Measurements from ENCODE around the gene SLC45A3.
"Not testable (repeated sequence)": the region's sequence is repeated elsewhere in the genome, so short reads cannot be mapped to it uniquely, and the experiment has no call there.

Gene SLC45A3

DNA sequence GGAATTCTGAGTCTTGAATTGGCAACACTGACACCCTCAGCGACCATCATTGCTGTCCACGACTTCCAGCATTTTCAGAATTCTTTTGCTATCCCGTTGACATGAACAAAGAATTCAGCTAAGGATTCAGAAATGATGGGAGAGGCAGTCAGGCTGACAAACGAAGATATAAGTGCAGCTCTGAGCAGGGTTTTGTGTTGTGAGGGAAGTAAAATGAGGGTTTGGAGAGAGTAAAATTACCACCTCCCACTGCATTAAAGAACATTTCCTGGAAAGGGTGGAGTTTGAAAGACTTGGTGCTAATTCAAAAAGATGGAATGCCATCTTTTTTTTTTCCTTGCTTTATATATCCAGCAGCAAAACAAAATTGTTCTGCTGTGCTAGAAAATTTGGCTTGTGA lies 43.6 kb downstream of the SLC45A3 start:
- H3K4me3 ChIP-seq (replicated peaks; ENCODE audit: low read depth, low read length): no peak overlapping the region
- TF ChIP-seq, protein P1, sequence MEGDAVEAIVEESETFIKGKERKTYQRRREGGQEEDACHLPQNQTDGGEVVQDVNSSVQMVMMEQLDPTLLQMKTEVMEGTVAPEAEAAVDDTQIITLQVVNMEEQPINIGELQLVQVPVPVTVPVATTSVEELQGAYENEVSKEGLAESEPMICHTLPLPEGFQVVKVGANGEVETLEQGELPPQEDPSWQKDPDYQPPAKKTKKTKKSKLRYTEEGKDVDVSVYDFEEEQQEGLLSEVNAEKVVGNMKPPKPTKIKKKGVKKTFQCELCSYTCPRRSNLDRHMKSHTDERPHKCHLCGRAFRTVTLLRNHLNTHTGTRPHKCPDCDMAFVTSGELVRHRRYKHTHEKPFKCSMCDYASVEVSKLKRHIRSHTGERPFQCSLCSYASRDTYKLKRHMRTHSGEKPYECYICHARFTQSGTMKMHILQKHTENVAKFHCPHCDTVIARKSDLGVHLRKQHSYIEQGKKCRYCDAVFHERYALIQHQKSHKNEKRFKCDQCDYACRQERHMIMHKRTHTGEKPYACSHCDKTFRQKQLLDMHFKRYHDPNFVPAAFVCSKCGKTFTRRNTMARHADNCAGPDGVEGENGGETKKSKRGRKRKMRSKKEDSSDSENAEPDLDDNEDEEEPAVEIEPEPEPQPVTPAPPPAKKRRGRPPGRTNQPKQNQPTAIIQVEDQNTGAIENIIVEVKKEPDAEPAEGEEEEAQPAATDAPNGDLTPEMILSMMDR (IDR thresholded peaks at IDR 0.05; ENCODE audit: low read length, missing control alignments): no peak

DNA sequence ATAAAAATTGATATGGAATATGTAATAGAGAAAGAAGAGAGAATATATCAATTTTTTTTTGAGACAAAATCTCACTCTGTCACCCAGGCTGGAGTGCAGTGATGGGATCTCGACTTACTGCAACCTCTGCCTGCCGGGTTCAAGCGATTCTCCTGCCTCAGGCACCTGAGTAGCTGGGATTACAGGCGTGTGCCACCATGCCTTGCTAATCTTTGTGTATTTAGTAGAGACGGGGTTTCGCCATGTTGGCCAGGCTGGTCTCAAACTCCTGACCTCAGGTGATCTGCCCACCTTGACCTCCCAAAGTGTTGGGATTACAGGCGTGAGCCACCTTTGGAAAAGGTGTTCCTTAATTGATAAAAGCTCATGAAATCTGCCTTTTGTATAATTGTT lies 44.2 kb downstream of the SLC45A3 start:
- not testable (repeated sequence) for H3K4me3 ChIP-seq (replicated peaks; ENCODE audit: low read depth, low read length); DNase-seq (ENCODE audit: low read depth)

More for the DNA sequence above, 43.6 kb downstream of the SLC45A3 start:
- peak; percentile 14 for DNase-seq (ENCODE audit: low read depth)

DNA sequence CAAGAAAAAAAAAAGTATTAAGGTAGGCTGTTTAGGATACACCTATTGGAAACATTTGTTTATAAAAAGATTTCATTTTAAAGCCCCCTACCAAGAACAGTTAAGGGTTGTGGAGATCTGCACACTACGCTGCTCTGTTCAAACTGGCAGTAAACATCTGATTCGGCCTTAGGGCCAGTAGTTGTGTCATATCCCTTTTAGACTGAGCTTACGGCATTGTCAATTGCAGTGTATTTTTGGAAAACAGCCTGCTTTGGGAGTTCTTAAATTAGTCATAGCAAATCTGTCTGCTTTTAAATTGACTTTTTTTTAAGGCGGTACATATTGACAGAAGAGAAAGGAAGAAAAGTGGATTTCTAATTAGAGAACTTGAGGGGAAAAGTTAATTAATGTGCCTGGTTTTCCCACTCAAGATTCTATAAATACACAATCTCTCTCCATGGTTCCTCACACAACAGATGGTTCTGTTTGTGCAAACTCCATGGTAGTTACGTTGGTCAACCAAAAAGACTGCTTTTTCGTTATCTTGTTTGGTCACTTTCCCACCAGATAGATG lies 46.8 kb downstream of the SLC45A3 start:
- DNase-seq (ENCODE audit: low read depth): peak; percentile 84
- H3K4me3 ChIP-seq (replicated peaks; ENCODE audit: low read depth, low read length): no peak overlapping the region
- TF ChIP-seq, protein P1 (IDR thresholded peaks at IDR 0.05; ENCODE audit: low read length, missing control alignments): no peak

DNA sequence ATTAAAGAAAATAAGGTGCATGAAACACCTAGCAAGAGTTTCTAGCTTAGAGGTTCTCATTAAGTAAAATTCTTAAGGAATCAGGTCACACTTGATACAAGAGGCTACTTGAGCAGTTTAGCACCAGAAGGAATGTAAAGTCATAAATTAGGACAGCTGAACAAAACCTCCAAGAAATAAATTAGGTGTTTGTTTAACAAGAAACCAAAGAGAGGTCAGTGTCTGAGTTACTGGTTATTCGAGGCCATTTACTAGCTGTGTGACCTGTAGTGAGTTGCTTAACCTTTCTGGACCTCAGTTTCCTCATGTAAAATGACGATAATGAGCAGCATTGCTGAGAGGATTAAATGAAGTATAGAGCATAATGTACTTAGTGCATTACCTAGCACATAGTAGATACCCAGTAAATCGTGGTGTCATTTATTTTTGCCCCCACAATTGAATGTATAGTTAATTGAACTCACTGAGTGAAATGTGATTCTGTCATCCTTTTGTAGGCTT lies 47.6 kb downstream of the SLC45A3 start:
- no peak for DNase-seq (ENCODE audit: low read depth)
- H3K4me3 ChIP-seq (replicated peaks; ENCODE audit: low read depth, low read length): peak overlapping the region; percentile 86
- TF ChIP-seq, protein P1 (IDR thresholded peaks at IDR 0.05; ENCODE audit: low read length, missing control alignments): no peak

DNA sequence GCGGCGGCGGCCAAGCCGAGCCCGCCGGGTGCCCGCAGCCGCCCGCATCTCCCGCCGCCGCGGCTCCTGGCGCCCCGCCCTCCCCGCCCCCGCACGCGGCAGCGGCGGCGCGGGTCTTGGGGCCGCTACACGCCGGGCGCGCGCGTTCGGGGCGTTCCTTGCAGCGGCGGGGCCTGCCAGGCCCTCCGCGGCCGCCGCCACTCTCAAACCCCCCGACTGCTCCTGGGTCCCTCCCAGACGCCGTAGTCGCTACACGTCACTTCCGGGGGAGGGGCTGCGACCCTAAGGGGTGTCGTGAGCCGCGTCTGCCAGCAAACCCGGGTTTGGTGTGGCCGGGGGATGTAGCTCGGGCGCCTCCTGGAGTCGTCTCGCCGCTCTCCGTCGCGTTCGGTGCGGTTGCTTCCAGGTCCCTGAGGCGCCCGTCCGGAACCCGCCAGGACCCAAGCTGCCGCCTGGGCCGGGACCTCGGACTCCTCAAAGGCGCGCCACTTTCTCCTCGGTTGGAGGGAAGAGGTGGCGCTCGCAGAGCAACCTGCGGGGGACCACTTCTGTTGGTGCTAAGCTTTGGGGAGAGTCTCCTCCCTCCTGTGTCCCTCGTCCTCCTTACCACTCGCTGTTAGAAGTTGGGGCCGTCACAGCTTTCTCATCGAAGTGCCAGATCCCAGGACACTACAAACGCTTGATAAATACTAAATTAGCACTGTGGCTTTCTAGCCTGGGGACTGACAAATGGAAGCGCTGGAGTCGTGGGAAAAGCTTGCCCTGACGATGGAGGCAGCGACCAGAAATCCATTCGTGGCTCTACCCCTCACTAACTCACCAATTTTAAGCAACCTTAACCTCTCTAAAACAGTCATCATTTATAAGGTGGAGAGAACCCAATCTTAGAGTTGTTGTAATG lies 48.3 kb downstream of the SLC45A3 start, which contains the start of gene ELK4:
Gene ELK4, minus strand, starts transcription at position 244 of the 901 bp plus-strand sequence. CDS start 8,129 bp downstream, outside the sequence.
- peak within 1 kb of the TSS; percentile 86 for H3K4me3 ChIP-seq (replicated peaks; ENCODE audit: low read depth, low read length)
- peak; percentile 99 for DNase-seq (ENCODE audit: low read depth)
- TF ChIP-seq, protein P1 (IDR thresholded peaks at IDR 0.05; ENCODE audit: low read length, missing control alignments): peak; percentile 61

DNA sequence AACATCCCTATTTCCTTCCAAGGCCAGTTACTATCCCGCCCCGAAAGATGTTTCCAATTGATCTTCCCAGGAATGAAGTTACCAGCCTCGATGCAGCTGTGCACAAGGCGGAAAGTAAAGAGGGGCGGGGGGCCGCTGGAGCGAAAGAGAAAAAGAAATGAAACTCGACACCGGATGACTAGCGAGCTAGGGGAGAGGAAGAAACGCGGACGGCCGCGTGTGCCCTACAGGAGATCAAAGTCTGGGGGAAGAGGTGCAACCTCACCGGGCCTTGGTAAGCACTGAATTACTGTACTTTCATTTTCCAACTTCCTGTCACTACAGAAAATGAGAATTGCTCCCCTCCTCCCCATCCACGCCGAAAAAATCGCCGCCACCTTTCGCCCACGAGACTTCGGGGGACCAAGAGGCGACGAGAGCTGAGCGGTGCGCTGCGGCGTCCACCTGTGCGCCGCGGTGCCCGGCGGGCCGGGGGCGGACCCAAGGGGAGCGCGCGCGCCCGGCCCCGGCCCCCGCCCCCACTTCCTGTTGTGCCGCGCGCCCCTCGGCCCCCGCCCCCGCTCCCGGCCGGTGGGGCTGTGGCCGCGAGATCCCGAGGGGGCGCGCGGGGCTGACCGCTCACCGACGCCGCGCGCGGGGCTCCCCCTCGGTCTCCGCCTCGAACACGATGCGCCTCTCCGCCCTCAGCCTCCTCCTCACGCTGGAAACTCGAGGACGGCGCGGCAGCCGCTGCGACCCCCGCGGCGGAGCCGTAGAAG lies 49.1 kb downstream of the SLC45A3 start:
- peak overlapping the region; percentile 86 for H3K4me3 ChIP-seq (replicated peaks; ENCODE audit: low read depth, low read length)
- DNase-seq (ENCODE audit: low read depth): peak; percentile 64
- TF ChIP-seq, protein P1 (IDR thresholded peaks at IDR 0.05; ENCODE audit: low read length, missing control alignments): no peak

DNA sequence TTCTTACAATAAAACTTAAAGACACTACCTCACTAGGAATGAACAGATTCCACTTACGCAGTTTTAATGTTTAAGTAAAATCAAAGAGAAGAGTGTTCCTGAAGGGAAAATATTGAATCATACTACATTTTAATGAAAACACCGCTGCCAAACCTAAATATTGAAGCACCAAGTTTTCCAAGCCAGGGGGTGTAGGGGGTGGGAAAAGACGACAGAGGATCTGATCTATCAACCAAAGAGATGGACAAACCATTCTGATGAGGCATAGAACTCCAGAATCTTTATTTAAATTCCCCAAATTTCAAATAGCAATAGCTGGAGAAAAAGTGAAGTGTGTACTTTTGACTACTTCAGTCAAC lies 49.7 kb downstream of the SLC45A3 start:
- peak overlapping the region; percentile 86 for H3K4me3 ChIP-seq (replicated peaks; ENCODE audit: low read depth, low read length)
- TF ChIP-seq, protein P1 (IDR thresholded peaks at IDR 0.05; ENCODE audit: low read length, missing control alignments): no peak
- DNase-seq (ENCODE audit: low read depth): no peak

Data from fibroblast of pulmonary artery (primary cell).